Measurements from ENCODE around the gene HNRNPF.
A peak's percentile ranks its signal among the peaks of the same experiment; 100 is the strongest.

Gene HNRNPF

DNA sequence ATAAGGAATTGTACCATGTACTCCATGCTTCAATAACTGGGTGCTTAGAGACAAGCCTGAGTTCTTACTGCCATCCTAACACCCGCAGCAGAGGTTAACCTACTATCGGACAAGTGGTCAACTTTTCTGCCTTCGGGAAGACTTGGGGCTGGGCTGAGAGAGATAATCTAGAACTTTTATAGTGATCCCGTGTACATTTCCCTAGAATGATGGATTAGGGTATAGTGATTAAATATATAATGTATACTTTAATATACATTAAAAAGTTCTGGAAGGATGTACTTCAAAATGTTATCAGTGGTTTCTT lies 12.2 kb upstream of the HNRNPF start:
- no peak for DNase-seq

DNA sequence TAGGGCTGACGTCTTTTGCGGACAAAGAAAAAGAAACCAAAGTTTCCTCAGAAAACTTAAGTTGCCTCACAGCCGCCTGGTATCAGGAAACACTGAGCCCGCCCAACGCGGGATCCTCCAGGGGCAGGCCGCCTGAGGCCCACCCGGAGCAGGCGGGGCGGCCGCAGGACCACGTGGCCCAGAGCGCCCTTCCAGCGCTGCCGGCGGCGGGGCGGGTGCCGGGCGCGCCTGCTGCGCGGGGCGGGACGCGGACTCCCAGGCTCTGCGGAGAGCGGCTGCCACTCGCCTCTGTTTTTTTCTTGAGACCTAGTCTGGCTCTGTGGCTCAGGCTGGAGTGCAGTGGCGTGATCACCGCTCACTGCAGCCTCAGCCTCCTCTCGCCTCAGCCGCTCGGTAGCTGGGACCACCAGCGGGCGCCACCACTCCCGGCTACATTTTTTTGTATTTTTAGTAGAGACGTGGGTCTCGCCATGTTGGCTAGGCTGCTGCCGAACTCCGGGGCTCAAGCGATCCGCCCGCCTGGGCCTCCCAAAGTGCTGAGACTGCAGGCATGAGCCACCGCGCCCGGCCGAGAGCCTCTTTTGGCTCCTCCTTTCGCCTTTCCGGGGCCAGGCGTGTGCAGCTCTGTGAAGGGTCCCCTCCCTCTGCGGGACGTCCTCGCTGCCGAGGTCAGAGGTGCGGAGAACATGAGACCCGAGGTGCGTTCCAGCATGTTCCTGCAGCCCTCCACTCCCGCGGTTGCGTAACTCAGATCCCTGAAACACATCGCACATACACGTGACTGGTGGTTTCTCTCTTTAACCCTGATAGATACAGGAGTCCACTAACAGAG lies 11.6 kb upstream of the HNRNPF start:
- DNase-seq: peak; percentile 95 to 97 (median 97)

DNA sequence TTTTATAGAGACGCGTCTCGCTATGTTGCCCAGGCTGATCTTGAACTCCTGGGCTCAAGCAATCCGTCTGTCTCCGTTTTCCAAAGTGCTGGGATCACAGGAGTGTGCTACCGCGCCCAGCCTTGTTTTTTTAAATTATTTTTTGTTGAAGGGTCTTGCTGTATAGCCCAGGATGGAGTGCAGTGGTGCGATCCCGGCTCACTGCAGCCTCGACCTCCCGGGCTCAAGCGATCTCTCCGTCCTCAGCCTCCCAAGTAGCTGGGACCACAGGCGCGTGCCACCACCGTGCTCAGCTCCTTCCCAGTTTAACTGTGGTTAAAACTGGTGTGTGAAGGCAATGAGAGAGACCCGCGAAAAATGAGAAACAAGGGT lies 11.0 kb upstream of the HNRNPF start:
- no peak for DNase-seq

DNA sequence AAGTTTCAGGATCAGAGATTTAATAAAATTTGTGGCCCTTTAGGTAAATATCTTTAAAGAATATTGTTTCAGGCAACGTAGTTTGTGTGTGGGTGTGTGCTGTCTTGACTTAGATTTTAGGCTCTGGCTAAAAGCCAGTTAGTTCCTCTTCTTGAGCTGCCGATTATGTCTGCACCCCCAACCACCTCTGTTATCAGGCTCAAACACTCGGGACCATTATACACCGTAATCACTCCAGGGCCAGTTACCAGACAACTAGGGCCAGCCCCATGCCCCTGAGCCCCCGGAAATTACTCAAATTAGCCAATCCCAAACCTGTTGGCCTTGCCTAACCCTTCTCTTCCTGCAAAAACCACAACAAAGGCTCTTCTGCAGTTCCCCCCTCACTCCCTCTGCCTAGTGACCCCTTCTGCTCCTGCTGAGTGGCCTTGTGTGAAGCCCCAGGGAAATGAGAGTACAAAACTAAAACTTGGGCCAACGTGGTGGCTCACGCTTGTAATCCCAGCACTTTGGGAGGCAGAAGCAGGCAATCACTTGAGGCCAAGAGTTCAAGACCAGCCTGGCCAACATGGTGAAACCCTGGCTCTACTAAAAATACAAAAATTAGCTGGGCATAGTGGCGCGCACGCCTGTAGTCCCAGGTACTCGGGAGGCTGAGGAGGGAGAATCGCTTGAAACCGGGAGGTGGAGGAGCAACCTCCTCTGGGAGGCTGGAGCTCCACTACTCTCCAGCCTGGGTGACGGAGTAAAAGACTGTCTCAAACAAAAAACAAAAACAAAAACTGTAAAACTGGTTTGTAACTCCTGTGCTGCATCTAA lies 9.2 kb upstream of the HNRNPF start:
- DNase-seq: peak; percentile 64 to 86 (median 79)

DNA sequence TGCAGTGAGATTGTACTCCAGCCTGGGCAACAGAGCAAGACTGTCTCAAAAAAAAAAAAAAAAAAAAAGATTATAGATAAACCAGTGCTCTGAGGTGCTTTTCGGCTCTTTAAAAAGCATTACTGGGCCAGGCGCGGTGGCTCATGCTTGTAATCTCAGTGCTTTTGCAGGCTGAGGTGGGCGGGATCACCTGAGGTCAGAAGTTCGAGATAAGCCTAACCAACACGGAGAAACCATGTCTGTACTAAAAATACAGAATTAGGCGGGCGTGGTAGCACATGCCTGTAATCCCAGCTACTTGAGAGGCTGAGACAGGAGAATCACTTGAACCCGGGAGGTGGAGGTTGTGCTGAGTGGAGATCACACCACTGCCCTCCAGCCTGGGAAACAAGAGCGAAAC lies 6.6 kb upstream of the HNRNPF start:
- no peak for DNase-seq

DNA sequence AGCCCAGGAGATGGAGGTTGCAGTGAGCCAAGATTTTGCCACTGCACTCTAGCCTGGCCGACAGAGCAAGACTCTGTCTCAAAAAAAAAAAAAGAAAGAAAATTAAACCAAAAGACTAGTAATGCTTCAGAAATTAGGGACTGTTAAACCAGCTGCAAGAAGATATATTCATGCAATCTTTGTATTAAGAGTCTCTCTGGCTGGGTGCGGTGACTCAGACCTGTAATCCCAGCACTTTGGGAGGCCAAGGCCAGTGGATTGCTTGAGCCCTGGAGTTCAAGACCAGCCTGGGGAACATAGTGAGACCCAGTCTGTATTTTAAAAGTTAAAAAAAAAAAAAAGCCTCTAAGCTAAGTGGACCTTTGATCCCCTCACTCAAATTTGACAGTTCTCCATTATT lies 2.5 kb upstream of the HNRNPF start:
- DNase-seq: no peak

DNA sequence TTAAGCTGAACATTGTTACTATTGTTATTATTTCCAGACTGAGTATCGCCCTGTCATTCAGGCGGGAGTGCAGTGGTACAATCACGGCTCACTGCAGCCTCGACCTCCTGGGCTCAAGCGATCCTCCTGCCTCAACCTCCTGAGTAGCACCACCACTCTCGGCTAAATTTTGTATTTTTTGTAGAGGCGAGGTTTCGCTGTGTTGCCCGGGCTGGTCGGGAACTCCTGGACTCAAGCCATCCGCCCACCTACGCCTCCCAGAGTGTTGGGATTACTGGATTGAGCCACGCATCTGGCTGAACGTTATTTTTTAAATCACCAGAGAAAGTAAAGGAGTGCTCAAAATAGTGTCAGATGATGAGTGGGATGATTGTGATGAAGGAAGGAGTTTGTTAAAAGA lies 1.4 kb upstream of the HNRNPF start:
- no peak for DNase-seq

DNA sequence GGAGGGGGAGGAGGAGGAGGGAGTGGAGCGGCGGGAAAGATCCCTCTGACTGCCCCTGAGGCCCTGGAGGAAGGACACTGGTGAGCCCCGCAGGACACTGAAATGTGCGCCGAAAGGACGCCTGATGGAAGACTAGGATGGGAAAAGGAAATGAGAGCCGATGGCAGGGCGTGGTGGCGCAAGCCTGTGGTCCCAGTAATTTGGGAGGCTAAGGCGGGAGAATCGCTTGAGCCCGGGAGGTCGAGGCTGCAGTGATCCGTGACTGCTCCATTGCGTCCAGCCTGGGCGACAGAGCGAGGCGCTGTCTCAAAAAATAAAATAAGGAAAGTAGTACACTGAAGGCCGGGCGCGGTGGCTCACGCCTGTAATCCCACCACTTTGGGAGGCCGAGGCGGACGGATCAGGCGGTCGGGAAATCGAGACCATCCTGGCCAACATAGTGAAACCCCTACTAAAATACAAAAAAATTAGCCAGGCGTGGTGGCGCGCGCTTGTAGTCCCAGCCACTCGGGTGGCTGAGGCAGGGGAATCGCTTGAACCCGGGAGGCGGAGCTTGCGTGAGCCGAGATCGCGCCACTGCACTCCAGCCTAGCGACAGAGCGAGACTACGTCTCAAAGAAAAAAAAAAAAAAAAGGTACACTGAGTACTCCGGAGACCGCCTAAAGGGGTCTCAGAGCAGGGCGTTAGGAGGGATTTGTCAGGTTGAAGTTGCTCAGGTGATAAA lies 561 bp upstream of the HNRNPF start:
- DNase-seq: peak; percentile 52 to 73 (median 59)

DNA sequence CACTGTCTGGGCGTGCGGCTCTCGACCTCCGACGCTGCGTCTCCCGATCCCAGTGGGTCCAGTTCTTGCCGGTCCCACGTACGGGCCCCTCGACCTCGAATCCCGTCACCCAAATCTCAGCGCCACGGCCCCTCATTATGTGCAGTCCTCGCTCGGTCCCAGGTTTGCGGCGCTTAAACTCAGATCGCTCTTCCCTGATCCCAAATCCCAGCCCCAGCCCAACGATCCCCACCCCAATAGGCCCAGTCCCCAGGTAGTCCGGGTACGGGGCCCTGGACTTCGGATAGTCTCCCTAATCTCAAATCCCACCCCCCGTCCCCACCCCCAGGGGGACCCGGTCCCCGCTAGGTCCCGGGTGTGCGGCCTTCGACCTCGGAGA lies 666 bp downstream of the HNRNPF start:
- no peak for DNase-seq

DNA sequence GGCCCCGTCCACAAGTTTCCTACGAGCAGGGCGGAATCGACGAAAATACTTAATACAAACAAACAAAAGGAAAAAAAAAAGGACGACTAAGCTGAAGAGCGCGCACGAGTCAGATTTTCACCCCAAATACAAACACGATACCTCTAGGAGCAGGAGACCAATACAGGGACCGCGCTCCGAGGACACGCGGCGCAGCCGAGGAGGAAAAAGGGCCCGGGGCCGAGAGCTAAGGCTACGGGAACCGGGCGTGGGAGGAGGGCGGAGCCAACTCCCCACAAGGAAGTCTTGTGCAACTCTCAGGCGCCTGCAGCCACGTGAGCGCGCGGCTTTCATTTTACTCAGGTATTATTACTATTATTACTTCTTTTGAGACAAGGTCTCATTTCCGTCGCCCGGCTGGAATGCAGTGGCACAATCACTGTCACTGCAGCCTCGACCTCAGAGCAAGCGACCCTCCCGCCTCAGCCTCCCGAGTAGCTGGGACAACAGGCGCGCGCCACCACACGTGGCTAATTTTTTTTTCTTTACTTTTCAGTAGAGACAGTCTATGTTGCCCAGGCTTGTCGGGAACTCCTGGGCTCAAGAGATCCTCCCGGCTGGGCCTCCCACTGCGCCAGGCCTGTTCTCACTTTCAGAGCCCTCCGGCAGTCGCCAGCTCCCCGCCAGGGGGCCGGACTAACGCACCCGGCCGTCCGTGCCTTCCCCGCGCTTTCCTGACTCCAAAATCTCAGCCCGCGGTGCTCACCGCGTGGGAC lies 1.2 kb downstream of the HNRNPF start:
- DNase-seq: peak; percentile 96 to 99 (median 98)

DNA sequence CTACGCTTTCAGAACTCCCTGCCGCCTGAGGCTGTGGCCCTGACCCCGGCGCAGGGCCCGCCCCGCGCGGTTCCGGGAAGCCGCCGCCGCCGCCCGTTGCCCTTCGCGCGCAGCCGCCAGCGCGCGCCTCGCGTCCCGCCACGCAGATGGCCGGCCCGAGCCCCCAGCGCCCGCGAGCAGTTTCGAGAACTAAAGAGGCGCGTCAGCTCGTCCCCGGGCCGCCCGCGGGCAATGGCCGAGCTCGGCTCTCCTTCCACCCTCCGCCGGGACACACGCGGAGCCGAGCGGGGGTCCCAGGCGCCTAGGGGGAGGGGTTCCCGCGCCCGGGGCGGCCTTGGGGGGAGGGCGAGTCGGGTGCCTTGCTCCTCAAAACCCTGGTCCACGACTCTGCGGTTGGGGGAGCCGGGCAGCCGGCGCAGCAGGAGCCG lies 1.8 kb downstream of the HNRNPF start:
- DNase-seq: peak; percentile 73 to 90 (median 80)

DNA sequence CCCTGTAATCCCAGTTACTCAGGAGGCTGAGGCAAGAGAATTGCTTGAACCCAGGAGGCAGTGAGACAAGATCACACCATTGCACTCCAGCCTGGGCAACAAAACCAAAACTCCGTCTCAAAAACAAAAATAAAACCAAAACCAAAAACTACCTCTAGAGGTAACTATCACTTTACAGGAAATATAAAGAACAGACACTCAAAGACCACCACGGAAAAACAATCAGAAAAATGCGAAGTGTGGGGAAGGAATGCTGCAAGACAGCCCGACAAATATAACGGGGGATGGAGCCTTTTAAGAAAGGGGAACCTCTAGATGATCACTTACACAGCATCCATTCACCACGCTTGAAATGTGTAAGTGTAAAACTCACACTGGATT lies 4.3 kb downstream of the HNRNPF start:
- DNase-seq: peak in 3 of 4 experiments; percentile 25 to 51 (median 50)

DNA sequence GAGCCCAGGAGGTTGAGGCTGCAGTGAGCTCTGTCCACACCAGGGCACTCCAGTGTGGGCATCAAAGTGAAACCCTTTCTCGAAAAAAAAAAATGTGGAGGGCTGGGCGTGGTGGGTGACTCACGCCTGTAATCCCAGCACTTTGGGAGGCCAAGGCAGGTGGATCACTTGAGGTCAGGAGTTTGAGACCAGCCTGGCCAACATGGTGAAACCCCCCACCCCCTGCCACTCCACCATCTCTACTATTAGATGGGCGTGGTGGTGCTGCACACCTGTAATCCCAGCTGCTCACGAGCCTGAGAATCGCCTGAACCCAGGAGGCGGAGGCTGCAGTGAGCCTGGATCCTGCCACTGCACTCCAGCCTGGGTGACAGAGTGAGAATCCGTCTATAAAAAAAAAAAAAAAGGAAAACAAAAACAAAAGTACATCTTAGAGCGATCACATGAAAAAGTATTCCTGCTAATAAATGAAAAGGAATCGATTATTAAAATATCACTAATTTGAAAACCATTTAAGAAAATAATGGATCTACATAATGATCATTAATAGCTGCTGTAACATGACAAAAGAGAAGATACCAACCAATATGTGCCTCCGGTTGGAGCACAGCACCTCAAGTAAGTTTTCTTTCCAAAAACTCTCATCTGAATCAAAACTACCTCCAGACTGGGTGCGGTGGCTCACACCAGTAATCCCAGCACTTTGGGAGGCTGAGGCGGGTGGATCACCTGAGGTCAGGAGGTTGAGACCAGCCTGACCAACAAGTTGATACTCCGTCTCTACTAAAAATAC lies 4.9 kb downstream of the HNRNPF start:
- DNase-seq: no peak

DNA sequence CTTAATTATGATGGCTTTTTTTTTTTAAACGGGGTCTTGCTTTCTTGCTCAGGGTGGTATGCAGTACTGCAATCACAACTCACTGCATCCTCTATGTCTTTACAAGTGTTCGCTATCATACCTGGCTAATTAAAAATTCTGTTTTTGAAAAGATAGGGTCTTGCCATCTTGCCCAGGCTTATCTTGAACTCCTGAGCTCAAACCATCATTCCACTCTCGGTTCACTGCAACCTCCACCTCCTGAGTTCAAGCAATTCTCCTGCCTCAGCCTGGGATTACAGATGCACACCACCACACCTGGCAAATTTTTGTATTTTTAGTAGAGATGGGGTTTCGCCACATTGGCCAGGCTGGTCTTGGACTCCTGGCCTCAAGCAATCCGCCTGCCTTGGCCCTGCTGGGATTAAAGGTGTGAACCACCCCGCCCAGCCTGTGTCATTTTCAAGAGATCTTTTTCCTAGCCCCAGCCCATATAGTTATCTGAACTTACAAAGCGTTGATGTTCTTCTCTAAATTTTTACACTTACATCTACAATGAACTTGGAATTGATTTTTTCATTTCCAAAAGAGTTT lies 6.0 kb downstream of the HNRNPF start:
- no peak for DNase-seq

DNA sequence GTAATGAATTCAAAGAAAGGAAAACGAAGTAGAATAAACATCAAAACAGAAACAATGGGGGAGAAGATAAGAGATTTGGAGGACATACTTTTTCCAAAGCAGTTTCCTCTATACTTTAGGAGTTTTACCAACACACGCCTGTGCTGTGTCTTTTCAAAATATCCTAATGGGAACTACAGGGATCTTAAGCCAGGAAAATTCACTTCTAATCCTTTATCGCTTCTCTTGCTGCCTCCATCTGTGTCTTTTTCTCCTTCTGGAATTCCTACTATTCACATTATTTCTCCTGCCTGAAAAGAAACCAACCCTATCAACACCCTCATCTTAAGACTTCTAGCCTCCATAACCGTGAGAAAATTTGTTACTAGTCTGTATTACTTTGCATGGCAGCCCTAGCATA lies 6.8 kb downstream of the HNRNPF start:
- DNase-seq: no peak

DNA sequence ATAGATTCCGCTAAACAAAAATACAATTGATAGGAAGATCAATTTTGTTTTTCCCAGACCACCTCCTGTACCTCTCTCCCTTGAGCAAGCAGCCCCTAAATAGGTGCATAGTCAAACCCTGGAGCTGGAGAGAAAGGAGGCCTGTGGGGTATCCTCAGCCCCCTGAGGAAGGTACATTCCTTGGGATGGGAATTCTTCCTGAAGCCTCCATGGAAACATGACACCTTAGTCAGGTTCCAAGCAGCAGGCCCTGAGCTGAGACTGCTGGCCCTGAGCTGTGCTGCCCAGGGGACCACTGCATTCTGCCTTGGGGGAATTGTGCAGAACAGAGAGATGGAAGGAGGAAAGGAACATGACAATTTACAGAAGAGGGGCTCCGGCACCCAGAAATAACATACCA lies 7.4 kb downstream of the HNRNPF start:
- no peak for DNase-seq

DNA sequence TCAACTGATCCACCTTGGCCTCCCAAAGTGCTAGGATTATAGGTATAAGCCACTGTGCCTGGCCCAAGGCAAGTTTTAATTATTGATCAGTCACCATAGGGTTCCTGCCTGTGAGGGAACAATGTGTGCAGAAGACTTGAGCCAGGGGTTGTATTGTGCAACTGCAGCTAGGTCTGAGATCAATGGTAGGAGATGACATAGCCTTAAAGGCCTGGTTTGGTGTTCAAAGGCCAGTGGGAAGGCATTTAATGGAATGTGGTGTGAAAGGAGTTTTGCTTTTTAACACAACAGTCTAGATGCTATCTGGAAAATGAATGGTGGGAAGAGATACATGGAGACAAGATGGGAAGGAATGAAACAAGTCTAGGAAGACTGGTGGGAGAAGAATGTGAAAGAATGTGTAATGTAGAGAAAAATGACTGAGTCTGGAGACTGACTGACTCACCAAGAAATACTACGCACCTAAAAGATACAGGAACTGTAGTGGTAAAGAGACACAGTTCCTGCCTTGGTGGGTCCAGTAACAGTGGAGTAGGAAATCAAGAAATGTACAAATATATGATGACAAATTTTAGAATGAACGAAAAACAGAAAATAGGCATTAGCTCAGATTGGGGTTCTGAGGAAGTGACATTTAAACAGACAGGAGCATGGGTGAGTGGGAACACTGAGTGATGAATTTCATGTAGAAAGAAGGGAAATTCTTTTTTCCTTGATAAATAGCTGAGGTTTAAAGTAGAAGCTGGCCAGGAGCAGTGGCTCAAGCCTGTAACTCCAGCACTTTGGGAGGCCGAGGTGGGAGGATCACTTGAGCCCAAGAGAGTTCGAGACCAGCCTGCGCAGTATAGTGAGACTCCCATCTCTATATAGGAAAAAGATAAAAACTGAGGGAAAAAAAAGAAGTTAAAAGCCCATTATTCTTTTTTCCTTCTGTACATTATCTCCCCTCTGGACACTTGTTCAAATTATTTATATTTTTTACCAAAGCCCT lies 9.4 kb downstream of the HNRNPF start:
- DNase-seq: peak in 3 of 4 experiments; percentile 26 to 74 (median 39)

DNA sequence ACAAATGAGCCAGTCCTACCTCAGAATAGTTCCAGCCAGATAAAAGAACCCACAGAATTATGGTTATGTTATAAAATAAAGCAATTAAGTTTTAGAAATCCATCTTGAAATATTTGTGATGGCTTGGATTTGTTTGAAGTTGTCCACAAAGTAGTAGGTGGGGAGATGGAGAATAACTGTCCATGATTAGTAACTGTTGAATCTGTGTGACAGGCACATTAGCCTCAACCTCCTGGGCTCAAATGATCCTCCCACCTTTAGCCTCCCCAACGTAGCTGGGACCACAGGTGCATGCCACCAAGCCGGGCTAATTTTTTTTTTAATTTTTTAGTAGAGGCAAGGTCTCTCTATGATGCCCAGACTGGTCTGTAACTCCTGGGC lies 10.1 kb downstream of the HNRNPF start:
- no peak for DNase-seq

DNA sequence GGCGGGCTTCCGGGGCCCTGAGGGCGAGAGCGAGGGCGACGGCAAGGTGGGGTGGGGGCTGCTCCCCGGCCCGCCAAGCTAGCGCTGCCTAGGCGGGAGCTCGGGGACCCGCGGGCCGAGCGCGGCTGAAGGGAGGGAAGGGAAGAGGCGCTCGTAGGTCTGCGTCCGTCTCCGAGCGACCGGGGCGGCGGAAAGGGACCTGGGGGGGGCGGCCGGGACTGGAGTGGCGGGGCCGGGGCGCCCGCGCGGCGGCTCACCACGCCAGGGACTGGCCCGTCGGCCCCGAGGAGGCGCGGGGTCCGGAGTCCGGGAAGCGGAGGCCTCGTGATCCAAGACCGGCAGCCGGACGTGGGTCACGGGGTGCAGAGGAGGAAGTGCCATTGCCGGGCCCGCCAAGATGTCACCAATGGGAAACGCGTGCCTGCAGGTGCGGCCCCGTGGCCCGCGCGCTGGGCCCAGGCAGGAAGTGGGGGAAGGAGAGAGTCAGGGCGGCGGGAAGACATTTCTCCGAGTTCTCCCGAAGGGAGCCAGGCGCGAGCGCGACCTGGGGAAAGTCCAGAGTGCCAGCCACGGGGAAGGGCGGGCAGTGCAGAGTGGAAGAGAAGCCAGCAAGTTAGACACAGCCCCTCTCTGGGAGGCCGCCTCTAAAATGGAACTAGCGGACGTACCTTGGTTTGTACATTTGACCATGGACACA lies 11.9 kb downstream of the HNRNPF start:
- peak; percentile 92 to 96 (median 95) for DNase-seq
